Thyroid gland (tissue), 4 donors: ENCODE measurements around the gene TMEM184C. TPM values are rescaled to one million over a fixed set of nuclear protein-coding genes. Genes with fewer than 3 reads are reported as not detected.
A peak's percentile ranks its signal among the peaks of the same experiment; 100 is the strongest.

Experiments
- DNase-seq, 2 donors: peaks; one replicate each; pipeline ENCODE4 v3.0.0-alpha.2; 2019
- H3K27ac ChIP-seq, 3 donors: fragments of 200-600 bp; sonication (generic); 1 replicate in 2 of 3; 2 replicates in 1 of 3; pipeline ENCODE4 v1.5.1; 2016 to 2019; ENCODE audit warnings: mild to moderate bottlenecking in 1 of 3, moderate library complexity in 1 of 3
- H3K27me3 ChIP-seq: fragments of 200-600 bp; sonication (generic); one replicate; pipeline ENCODE4 v1.5.1; 2019
- H3K36me3 ChIP-seq, 2 donors: fragments of 200-600 bp; sonication (generic); one replicate each; pipeline ENCODE4 v1.5.1; 2016 to 2019
- H3K4me1 ChIP-seq, 2 donors: fragments of 200-600 bp; sonication (generic); one replicate each; pipeline ENCODE4 v1.5.1; 2017 to 2019
- H3K4me3 ChIP-seq, 3 donors: fragments of 200-600 bp; sonication (generic); replicated peaks in 1 of 3; 1 replicate in 2 of 3; 2 replicates in 1 of 3; pipeline ENCODE4 v1.5.1; 2016; ENCODE audit warnings: mild to moderate bottlenecking in 1 of 3
- H3K9me3 ChIP-seq: fragments of 200-600 bp; sonication (generic); one replicate; pipeline ENCODE4 v1.5.1; 2017
- POLR2A ChIP-seq, 2 donors: fragments of 450-650 bp; IDR thresholded peaks; one replicate each; pipeline ENCODE4 v1.6.1; 2017; ENCODE audit warnings: antibody characterized with exemption in 2 of 2, mild to moderate bottlenecking in 2 of 2, moderate library complexity in 1 of 2
- WGBS, 2 donors: methylation state at CpG; one replicate each; pipeline ENCODE4 v1.1.5; 2017; 5-methylcytosine and 5-hydroxymethylcytosine counted together
- intact Hi-C: fragments of 100-400 bp; cut with DNase I; formaldehyde crosslinking; loops from one replicate; pipeline ENCODE4 v1.15.1; 2023
- total RNA-seq, 4 donors: library from RNA; depleted of rRNA; stranded (reverse); fragments of >200 nt; gene quantifications; one replicate each; pipeline ENCODE4 v1.2.3, GENCODE V29; 2016
- TF ChIP-seq, protein P1 (sequence below), 6 experiments: fragments of 200-600 bp in 3 of 6; fragments of 450-650 bp in 3 of 6; sonication (generic) in 3 of 6; IDR thresholded peaks; one replicate each; pipeline ENCODE4 v1.5.1; 2016 to 2019; ENCODE audit warnings: antibody characterized with exemption in 6 of 6, mild to moderate bottlenecking in 2 of 6, inconsistent platforms in 1 of 6, moderate library complexity in 1 of 6

Gene TMEM184C
- total RNA-seq, 4 donors from 2014 or later = 69.6 to 98.5 (median 82.5) TPM

DNA sequence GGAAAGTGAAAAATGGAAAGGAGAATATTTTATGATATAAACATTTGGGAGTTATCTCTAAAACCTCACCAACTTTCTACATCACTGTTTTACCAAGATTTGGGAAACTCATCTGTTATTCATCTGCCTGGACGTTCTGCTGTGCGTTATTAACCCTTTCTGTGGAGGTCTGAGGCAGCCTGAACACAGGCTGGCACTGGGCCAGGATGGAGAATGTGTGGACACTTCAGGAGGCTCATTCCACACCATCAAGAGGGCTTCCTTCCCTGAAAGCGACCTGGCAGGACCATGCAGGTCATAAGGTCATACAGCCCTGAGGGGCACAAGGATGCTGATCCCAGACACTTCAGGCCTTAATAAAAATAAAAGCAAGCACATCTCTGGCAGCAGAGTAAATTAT is 31.2 kb upstream of the TMEM184C start:
- TF ChIP-seq, protein P1, sequence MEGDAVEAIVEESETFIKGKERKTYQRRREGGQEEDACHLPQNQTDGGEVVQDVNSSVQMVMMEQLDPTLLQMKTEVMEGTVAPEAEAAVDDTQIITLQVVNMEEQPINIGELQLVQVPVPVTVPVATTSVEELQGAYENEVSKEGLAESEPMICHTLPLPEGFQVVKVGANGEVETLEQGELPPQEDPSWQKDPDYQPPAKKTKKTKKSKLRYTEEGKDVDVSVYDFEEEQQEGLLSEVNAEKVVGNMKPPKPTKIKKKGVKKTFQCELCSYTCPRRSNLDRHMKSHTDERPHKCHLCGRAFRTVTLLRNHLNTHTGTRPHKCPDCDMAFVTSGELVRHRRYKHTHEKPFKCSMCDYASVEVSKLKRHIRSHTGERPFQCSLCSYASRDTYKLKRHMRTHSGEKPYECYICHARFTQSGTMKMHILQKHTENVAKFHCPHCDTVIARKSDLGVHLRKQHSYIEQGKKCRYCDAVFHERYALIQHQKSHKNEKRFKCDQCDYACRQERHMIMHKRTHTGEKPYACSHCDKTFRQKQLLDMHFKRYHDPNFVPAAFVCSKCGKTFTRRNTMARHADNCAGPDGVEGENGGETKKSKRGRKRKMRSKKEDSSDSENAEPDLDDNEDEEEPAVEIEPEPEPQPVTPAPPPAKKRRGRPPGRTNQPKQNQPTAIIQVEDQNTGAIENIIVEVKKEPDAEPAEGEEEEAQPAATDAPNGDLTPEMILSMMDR (IDR thresholded peaks at IDR 0.05) = no peak
- no peak for TF ChIP-seq POLR2A (IDR thresholded peaks at IDR 0.05)
- no peaks in the 10 kb centered on the region for H3K9me3 ChIP-seq
- no peaks in the 10 kb centered on the region for H3K36me3 ChIP-seq
- no peak overlapping the region for H3K4me3 ChIP-seq
- no peak overlapping the region for H3K27ac ChIP-seq
- no peak for DNase-seq
- H3K4me1 ChIP-seq = peaks cover 0 to 5% of the 10 kb centered on the region in 2 donors
- intact Hi-C loops = loop anchor here (10.0 kb wide), 1 partner anchor 421 kb away; no protein-coding TSS in a partner anchor
- no peaks in the 10 kb centered on the region for H3K27me3 ChIP-seq
- 58 to 64% methylated on average over 3 of the region's 3 CpGs for WGBS, 2 donors

DNA sequence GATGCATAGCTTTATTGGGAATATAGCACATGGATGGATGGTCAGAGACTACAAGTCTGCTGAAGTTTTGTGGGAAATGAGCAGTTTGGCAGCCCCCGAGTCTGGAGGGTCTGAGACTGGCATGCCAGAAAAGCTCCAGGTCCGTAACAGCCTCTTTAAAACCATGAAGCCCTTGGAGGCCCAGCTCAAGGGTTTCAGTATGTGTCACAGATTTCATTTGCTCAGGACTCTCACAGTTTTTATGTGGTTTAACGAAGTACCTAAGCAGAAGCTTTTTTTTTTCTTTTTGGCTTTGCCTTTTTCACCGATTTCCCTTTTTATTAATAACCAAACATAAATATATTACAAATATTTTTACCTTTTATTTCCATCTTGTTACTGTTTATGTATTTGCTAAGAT is 30.6 kb upstream of the TMEM184C start:
- DNase-seq = no peak
- intact Hi-C loops = loop anchor here (10.0 kb wide), 1 partner anchor 422 kb away; no protein-coding TSS in a partner anchor
- Histone ChIP-seq H3K27me3 (no peaks in the 10 kb centered on the region), H3K27ac (no peak overlapping the region), H3K4me1 (peaks cover 0 to 5% of the 10 kb centered on the region in 2 donors), H3K4me3 (no peak overlapping the region), H3K9me3 (no peaks in the 10 kb centered on the region), H3K36me3 (no peaks in the 10 kb centered on the region)
- 67 to 71% methylated on average over 4 of the region's 4 CpGs for WGBS, 2 donors
- TF ChIP-seq, protein P1 (IDR thresholded peaks at IDR 0.05) = no peak
- no peak for TF ChIP-seq POLR2A (IDR thresholded peaks at IDR 0.05)

- peaks cover 0 to 5% of the 10 kb centered on the region in 2 donors for H3K4me1 ChIP-seq
- intact Hi-C loops = loop anchor here (10.0 kb wide), 1 partner anchor 422 kb away; no protein-coding TSS in a partner anchor
- no peak for DNase-seq
- no peaks in the 10 kb centered on the region for H3K9me3 ChIP-seq
- TF ChIP-seq POLR2A (IDR thresholded peaks at IDR 0.05) = no peak
- TF ChIP-seq, protein P1 (IDR thresholded peaks at IDR 0.05) = no peak
- 93 to 95% methylated on average over 3 of the region's 3 CpGs for WGBS, 2 donors
- H3K27me3 ChIP-seq = no peaks in the 10 kb centered on the region
- H3K36me3 ChIP-seq = no peaks in the 10 kb centered on the region
- no peak overlapping the region for H3K4me3 ChIP-seq
- no peak overlapping the region for H3K27ac ChIP-seq
These were observed 30.2 kb upstream of the TMEM184C start for GRCh38 chr4:147587041-147587440.

GRCh38 chr4:147589586-147589985 is 27.6 kb upstream of the TMEM184C start:
- 35 to 40% methylated on average over 1 of the region's 1 CpG for WGBS, 2 donors
- Histone ChIP-seq H3K27ac (no peak overlapping the region), H3K27me3 (no peaks in the 10 kb centered on the region), H3K36me3 (no peaks in the 10 kb centered on the region), H3K9me3 (no peaks in the 10 kb centered on the region), H3K4me3 (no peak overlapping the region), H3K4me1 (peaks cover 0 to 5% of the 10 kb centered on the region in 2 donors)
- intact Hi-C loops = loop anchor here (10.0 kb wide), 1 partner anchor 425 kb away; no protein-coding TSS in a partner anchor
- DNase-seq = no peak
- no peak for TF ChIP-seq POLR2A (IDR thresholded peaks at IDR 0.05)
- TF ChIP-seq, protein P1 (IDR thresholded peaks at IDR 0.05) = no peak

DNA sequence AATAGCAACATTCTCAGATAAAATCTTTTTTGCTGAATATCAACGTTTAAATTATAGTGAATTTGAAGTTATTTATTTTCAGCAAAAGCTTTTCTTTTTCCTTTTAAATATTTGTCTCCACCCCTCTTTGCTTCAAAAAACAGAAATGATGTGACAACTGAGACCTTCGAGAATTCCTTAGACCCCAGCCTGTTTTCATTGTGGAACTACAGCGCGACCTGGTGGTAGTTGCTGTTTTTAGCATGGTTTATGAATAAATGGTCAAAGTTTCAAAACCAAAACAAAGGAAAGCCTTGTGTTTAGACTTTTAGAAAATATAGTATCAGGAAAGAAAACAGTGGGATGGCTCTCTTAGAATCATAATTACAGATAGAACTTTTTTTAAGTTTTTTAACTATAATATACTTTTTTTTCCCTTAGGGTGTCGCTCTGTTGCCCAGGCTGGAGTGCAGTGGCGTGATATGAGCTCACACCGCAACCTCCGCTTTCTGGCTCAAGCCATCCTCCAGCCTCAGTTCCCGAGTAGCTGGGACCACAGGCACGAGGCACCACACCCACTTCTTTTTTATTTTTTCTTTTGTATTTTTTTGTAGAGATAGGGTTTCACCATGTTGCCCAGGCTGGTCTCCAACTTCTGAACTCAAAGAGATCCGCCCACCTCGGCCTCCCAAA is 26.8 kb upstream of the TMEM184C start:
- no peak for TF ChIP-seq POLR2A (IDR thresholded peaks at IDR 0.05)
- TF ChIP-seq, protein P1 (IDR thresholded peaks at IDR 0.05) = peak; percentile 50 to 91 (median 72)
- no peaks in the 10 kb centered on the region for H3K9me3 ChIP-seq
- no peak overlapping the region for H3K4me3 ChIP-seq
- H3K27me3 ChIP-seq = no peaks in the 10 kb centered on the region
- peak; percentile 64 to 77 for DNase-seq
- intact Hi-C loops = loop anchor here (5.0 to 10.0 kb wide), 2 partner anchors 73 to 274 kb away; no protein-coding TSS in a partner anchor
- H3K4me1 ChIP-seq = peaks cover 0 to 5% of the 10 kb centered on the region in 2 donors
- H3K27ac ChIP-seq = no peak overlapping the region
- 48% methylated on average over 12 of the region's 12 CpGs for WGBS, 2 donors
- no peaks in the 10 kb centered on the region for H3K36me3 ChIP-seq
